A549 (cell line): ENCODE measurements around the gene IER2. TPM values are rescaled to one million over a fixed set of nuclear protein-coding genes. Genes with fewer than 3 reads are reported as not detected.

Source experiments
- ATAC-seq, 2 experiments: fragments of 200-7000 bp in 1 of 2; fragments of >200 bp in 1 of 2; cut with Nextera tagmentation in 1 of 2; cut with Tn5 transposase in 1 of 2; 3 replicates each; pipeline versions ENCODE4 v1.8.0 to v1.9.1; 2018 to 2020; ENCODE audit warnings: mild to moderate bottlenecking in 1 of 2, moderate library complexity in 1 of 2
- CTCF ChIA-PET: fragments of 300-600 bp; sonication (Branson Sonifier 250); formaldehyde crosslinking; extraction: SDS; loops from one replicate; lab custom pipeline; 2021; ENCODE audit warnings: antibody characterized with exemption, inconsistent platforms; lab: Yijun Ruan, JAX
- POLR2A ChIA-PET: fragments of 350-600 bp; formaldehyde crosslinking; extraction: SDS; loops from one replicate; lab custom pipeline; 2021; ENCODE audit warnings: antibody characterized with exemption, inconsistent platforms; lab: Yijun Ruan, JAX
- DNase-seq, 2 experiments: peaks; one replicate each; pipeline versions ENCODE4 v3.0.0 to v3.0.0-alpha.2; 2011 to 2016; ENCODE audit warnings: low read depth in 1 of 2, low spot score in 1 of 2
- FAIRE-seq: peaks from 2 replicates; lab custom pipeline; 2011; peaks lifted over from hg19 to GRCh38; lab: Jason Lieb, UNC
- H3K27ac ChIP-seq, 2 experiments: fragments of >200 bp; sonication (Bioruptor Twin); formaldehyde crosslinking; 3 replicates each; pipeline ENCODE4 v1.5.1; 2016 to 2017
- H3K4me1 ChIP-seq: fragments of >200 bp; sonication (Bioruptor Twin); formaldehyde crosslinking; 3 replicates; pipeline ENCODE4 v1.6.1; 2016
- H3K4me2 ChIP-seq: fragments of >200 bp; sonication (Bioruptor Twin); formaldehyde crosslinking; 3 replicates; pipeline ENCODE4 v1.6.1; 2016
- H3K4me3 ChIP-seq: fragments of >200 bp; sonication (Bioruptor Twin); formaldehyde crosslinking; 3 replicates; pipeline ENCODE4 v1.5.1; 2016
- H3K9me3 ChIP-seq: fragments of >200 bp; sonication (Bioruptor Twin); formaldehyde crosslinking; 3 replicates; pipeline ENCODE4 v1.6.1; 2016
- BCL3 ChIP-seq: fragments of >200 bp; sonication (Bioruptor Twin); formaldehyde crosslinking; IDR thresholded peaks from 3 replicates; pipeline ENCODE4 v1.6.1; 2016
- CBX8 ChIP-seq: fragments of 200-600 bp; sonication (generic); IDR thresholded peaks from 2 replicates; pipeline ENCODE4 v1.6.1; 2016
- CHD4 ChIP-seq: fragments of 200-600 bp; sonication (generic); IDR thresholded peaks from 2 replicates; pipeline ENCODE4 v1.6.1; 2016; ENCODE audit warnings: antibody characterized with exemption, mild to moderate bottlenecking, borderline replicate concordance
- E2F6 ChIP-seq: IDR thresholded peaks from 2 replicates; pipeline ENCODE4 v1.6.1; 2012; ENCODE audit warnings: low read depth, borderline replicate concordance
- ESRRA ChIP-seq: fragments of 150-350 bp; IDR thresholded peaks from 2 replicates; pipeline ENCODE4 v1.6.1; 2014; ENCODE audit warnings: mild to moderate bottlenecking, low read length, borderline replicate concordance
- FOXS1 ChIP-seq: fragments of 250-450 bp; sonication (Bioruptor Pico); IDR thresholded peaks from 2 replicates; pipeline ENCODE4 v1.5.0; 2020; ENCODE audit warnings: mild to moderate bottlenecking, moderate library complexity
- GATA3 ChIP-seq: IDR thresholded peaks from 2 replicates; pipeline ENCODE4 v1.6.1; 2012; ENCODE audit warnings: borderline replicate concordance
- HMGXB4 ChIP-seq: fragments of 250-450 bp; sonication (Bioruptor Pico); IDR thresholded peaks from 2 replicates; pipeline ENCODE4 v1.5.0; 2021; ENCODE audit warnings: mild to moderate bottlenecking, moderate library complexity, borderline replicate concordance
- HOXB13 ChIP-seq: fragments of 250-450 bp; sonication (Bioruptor Pico); IDR thresholded peaks from 2 replicates; pipeline ENCODE4 v1.5.0; 2020; ENCODE audit warnings: low read depth, mild to moderate bottlenecking, moderate library complexity
- JUN ChIP-seq, 2 experiments: fragments of >200 bp; sonication (Bioruptor Twin); formaldehyde crosslinking; IDR thresholded peaks; 2 replicates in 1 of 2; 3 replicates in 1 of 2; pipeline ENCODE4 v1.6.1; 2016 to 2017
- KDM5A ChIP-seq: fragments of 200-600 bp; sonication (generic); IDR thresholded peaks from 2 replicates; pipeline ENCODE4 v1.6.1; 2016; ENCODE audit warnings: antibody characterized with exemption, mild to moderate bottlenecking
- MAZ ChIP-seq: fragments of 150-350 bp; IDR thresholded peaks from 2 replicates; pipeline ENCODE4 v1.6.1; 2014; ENCODE audit warnings: antibody characterized with exemption, low read depth, low read length, borderline replicate concordance
- NFE2L2 ChIP-seq: fragments of 150-350 bp; conservative IDR thresholded peaks from 2 replicates; pipeline ENCODE4 v1.6.1; 2014; ENCODE audit warnings: low read length
- PBX3 ChIP-seq: IDR thresholded peaks from 2 replicates; pipeline ENCODE4 v1.6.1; 2012
- POLR2AphosphoS2 ChIP-seq: conservative IDR thresholded peaks from 2 replicates; pipeline ENCODE4 v1.6.1; 2012; ENCODE audit warnings: low read length, improper control_type of control experiment, inconsistent platforms
- RAD21 ChIP-seq, 2 experiments: fragments of >200 bp in 1 of 2; sonication (Bioruptor Twin) in 1 of 2; formaldehyde crosslinking in 1 of 2; IDR thresholded peaks in 1 of 2; conservative IDR thresholded peaks in 1 of 2; 2 replicates in 1 of 2; 3 replicates in 1 of 2; pipeline ENCODE4 v1.6.1; 2012 to 2018; ENCODE audit warnings: inconsistent platforms in 1 of 2
- RARB ChIP-seq: fragments of 250-450 bp; sonication (Bioruptor Pico); IDR thresholded peaks from 2 replicates; pipeline ENCODE4 v1.8.0; 2021; ENCODE audit warnings: mild to moderate bottlenecking, moderate library complexity
- REST ChIP-seq: fragments of 200-600 bp; sonication (generic); IDR thresholded peaks from 2 replicates; pipeline ENCODE4 v1.6.1; 2016; ENCODE audit warnings: antibody characterized with exemption, mild to moderate bottlenecking, moderate library complexity
- RFX5 ChIP-seq: fragments of 450-650 bp; IDR thresholded peaks from 2 replicates; pipeline ENCODE4 v1.7.1; 2014; ENCODE audit warnings: antibody characterized with exemption, mild to moderate bottlenecking, moderate library complexity
- RNF2 ChIP-seq: fragments of 200-600 bp; sonication (generic); IDR thresholded peaks from 2 replicates; pipeline ENCODE4 v1.6.1; 2016; ENCODE audit warnings: low read depth, mild to moderate bottlenecking, antibody characterized with exemption, moderate library complexity, borderline replicate concordance
- SMC3 ChIP-seq: fragments of >200 bp; sonication (Bioruptor Twin); formaldehyde crosslinking; IDR thresholded peaks from 3 replicates; pipeline ENCODE4 v1.6.1; 2018; ENCODE audit warnings: inconsistent platforms
- ZC3H11A ChIP-seq: fragments of 450-650 bp; IDR thresholded peaks from 2 replicates; pipeline ENCODE4 v1.6.1; 2014; ENCODE audit warnings: antibody characterized with exemption, mild to moderate bottlenecking
- ZFP36 ChIP-seq: fragments of 450-650 bp; IDR thresholded peaks from 2 replicates; pipeline ENCODE4 v1.6.1; 2014; ENCODE audit warnings: borderline replicate concordance; ENCODE audit not compliant: partially characterized antibody
- ZNF302 ChIP-seq: fragments of 250-450 bp; sonication (Bioruptor Pico); IDR thresholded peaks from 2 replicates; pipeline ENCODE4 v1.9.0; 2021; ENCODE audit warnings: inconsistent platforms, mild to moderate bottlenecking, moderate library complexity
- WGBS: methylation state at CpG from one replicate; pipeline ENCODE4 v1.1.6; 2017; ENCODE audit errors: missing lambda C conversion rate; 5-methylcytosine and 5-hydroxymethylcytosine counted together
- polyA plus RNA-seq, 4 experiments: library from polyadenylated mRNA; depleted of rRNA in 3 of 4; stranded (reverse); fragments of >200 nt; fragmentation: RNase III in 1 of 4; extraction: RNeasy Plus Mini Kit Qiagen cat#74134 plus additional on column Dnase treatment in 1 of 4; gene quantifications; 2 replicates in 3 of 4; 3 replicates in 1 of 4; pipeline ENCODE4 v1.2.3, GENCODE V29; 2011 to 2017

IER2 gene
- polyA plus RNA-seq, 2 of the 4 experiments (the other 2 are of a cell fraction): 39.9 to 75.7 TPM

- 62% methylated on average over 6 of the region's 18 CpGs for WGBS
- peaks cover 5% of the 10 kb centered on the region; the same call in 1 of the 3 replicates for H3K4me1 ChIP-seq
- H3K9me3 ChIP-seq: no peaks in the 10 kb centered on the region
- H3K27ac ChIP-seq: no peak overlapping the region
- no peak overlapping the region for H3K4me2 ChIP-seq
- DNase-seq (peak in 1 of 2 experiments; percentile 24), FAIRE-seq (no peak), ATAC-seq (peak in 1 of 2 experiments; percentile 34; a peak in 2 of 6 replicates)
- TF ChIP-seq RNF2 (no peak), GATA3 (no peak), SMC3 (no peak), CHD4 (no peak), RARB (CRISPR knock-in tag) (no peak), REST (no peak), RAD21 (conservative IDR thresholded peaks at IDR 0.05 in 1 of 2, IDR thresholded peaks at IDR 0.05 in 1 of 2) (peak in 1 of 2 experiments; percentile 39; a peak in 2 of 5 replicates)
- H3K4me3 ChIP-seq: no peak overlapping the region
- CTCF ChIA-PET: interaction anchor here (0.9 to 3.3 kb wide), 5 partner anchors 15 to 162 kb away, joined by 3 to 15 read pairs (median 3); no protein-coding TSS in a partner anchor
- POLR2A ChIA-PET: interaction anchor here (1.0 kb wide), 1 partner anchor 52 kb away, joined by 6 read pairs; no protein-coding TSS in a partner anchor
These were observed 49.2 kb upstream of the IER2 start for GRCh38 chr19:13100841-13101589.

- POLR2A ChIA-PET: interaction anchor here (1.0 kb wide), 1 partner anchor 51 kb away, joined by 6 read pairs; no protein-coding TSS in a partner anchor
- no peak for TF ChIP-seq ESRRA
- TF ChIP-seq FOXS1 (CRISPR knock-in tag): no peak
- TF ChIP-seq HOXB13 (CRISPR knock-in tag): no peak
- no peak for TF ChIP-seq PBX3
- TF ChIP-seq HMGXB4 (CRISPR knock-in tag): no peak
- no peak for TF ChIP-seq RFX5
- TF ChIP-seq ZC3H11A: no peak
- no peak for TF ChIP-seq JUN (IDR thresholded peaks at IDR 0.05)
- no peak for TF ChIP-seq CBX8
- TF ChIP-seq SMC3: no peak
- TF ChIP-seq GATA3: no peak
- TF ChIP-seq MAZ: no peak
- TF ChIP-seq ZFP36: no peak
- no peak for TF ChIP-seq ZNF302 (CRISPR knock-in tag)
- no peak for TF ChIP-seq KDM5A
- TF ChIP-seq POLR2AphosphoS2: no peak
- TF ChIP-seq RNF2: no peak
- TF ChIP-seq E2F6: no peak
- no peak for TF ChIP-seq BCL3
- TF ChIP-seq NFE2L2: no peak
- CTCF ChIA-PET: interaction anchor here (0.9 to 3.3 kb wide), 3 partner anchors 43 to 124 kb away, joined by 3 to 15 read pairs (median 3); no protein-coding TSS in a partner anchor
- Histone ChIP-seq H3K4me3 (no peak overlapping the region), H3K27ac (peak overlapping the region in 1 of 2 experiments; percentile 73; a peak in 2 of 6 replicates), H3K9me3 (no peaks in the 10 kb centered on the region), H3K4me1 (no peaks in the 10 kb centered on the region), H3K4me2 (peak overlapping the region; percentile 58)
- DNase-seq (no peak), FAIRE-seq (no peak), ATAC-seq (peak in 1 of 2 experiments; percentile 13; a peak in 3 of 6 replicates)
- 85% methylated on average over 6 of the region's 7 CpGs for WGBS
These were observed 48.4 kb upstream of the IER2 start for GRCh38 chr19:13101590-13102415.
